GM12872 (cell line): ENCODE data around the gene PRR15.

Source experiments
- TF ChIP-seq, protein P1 (sequence below): IDR thresholded peaks from 3 replicates; pipeline ENCODE4 v1.5.1; 2011; ENCODE audit warnings: low read depth, mild to moderate bottlenecking, low read length, moderate library complexity; ENCODE audit not compliant: insufficient read depth

PRR15 gene

DNA sequence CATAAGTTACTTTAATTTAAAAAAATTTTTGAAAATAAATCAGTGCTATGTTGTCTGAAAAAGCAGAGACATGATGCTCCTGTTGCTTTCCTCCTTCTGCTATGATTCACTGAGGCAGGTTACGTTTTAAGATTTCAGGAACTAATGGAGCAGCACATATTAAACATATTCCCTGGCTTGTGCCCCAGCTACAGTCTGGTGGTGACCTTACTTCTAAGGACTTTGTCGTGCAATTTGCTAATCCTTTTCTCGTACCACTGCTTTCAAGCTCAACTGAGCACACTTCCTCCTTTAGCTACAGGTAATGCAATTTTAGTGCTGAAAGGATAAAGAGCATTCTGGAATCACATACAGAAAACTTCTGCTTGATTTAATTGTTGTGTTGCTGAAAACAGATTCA is 16.2 kb upstream of the PRR15 start:
- TF ChIP-seq, protein P1, sequence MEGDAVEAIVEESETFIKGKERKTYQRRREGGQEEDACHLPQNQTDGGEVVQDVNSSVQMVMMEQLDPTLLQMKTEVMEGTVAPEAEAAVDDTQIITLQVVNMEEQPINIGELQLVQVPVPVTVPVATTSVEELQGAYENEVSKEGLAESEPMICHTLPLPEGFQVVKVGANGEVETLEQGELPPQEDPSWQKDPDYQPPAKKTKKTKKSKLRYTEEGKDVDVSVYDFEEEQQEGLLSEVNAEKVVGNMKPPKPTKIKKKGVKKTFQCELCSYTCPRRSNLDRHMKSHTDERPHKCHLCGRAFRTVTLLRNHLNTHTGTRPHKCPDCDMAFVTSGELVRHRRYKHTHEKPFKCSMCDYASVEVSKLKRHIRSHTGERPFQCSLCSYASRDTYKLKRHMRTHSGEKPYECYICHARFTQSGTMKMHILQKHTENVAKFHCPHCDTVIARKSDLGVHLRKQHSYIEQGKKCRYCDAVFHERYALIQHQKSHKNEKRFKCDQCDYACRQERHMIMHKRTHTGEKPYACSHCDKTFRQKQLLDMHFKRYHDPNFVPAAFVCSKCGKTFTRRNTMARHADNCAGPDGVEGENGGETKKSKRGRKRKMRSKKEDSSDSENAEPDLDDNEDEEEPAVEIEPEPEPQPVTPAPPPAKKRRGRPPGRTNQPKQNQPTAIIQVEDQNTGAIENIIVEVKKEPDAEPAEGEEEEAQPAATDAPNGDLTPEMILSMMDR = no peak

GRCh38 chr7:29548823-29549222 is 14.8 kb upstream of the PRR15 start:
- TF ChIP-seq, protein P1 = no peak

GRCh38 chr7:29552392-29552791 is 11.2 kb upstream of the PRR15 start:
- TF ChIP-seq, protein P1 = no peak

GRCh38 chr7:29555061-29555460 is 8.6 kb upstream of the PRR15 start:
- TF ChIP-seq, protein P1 = no peak

DNA sequence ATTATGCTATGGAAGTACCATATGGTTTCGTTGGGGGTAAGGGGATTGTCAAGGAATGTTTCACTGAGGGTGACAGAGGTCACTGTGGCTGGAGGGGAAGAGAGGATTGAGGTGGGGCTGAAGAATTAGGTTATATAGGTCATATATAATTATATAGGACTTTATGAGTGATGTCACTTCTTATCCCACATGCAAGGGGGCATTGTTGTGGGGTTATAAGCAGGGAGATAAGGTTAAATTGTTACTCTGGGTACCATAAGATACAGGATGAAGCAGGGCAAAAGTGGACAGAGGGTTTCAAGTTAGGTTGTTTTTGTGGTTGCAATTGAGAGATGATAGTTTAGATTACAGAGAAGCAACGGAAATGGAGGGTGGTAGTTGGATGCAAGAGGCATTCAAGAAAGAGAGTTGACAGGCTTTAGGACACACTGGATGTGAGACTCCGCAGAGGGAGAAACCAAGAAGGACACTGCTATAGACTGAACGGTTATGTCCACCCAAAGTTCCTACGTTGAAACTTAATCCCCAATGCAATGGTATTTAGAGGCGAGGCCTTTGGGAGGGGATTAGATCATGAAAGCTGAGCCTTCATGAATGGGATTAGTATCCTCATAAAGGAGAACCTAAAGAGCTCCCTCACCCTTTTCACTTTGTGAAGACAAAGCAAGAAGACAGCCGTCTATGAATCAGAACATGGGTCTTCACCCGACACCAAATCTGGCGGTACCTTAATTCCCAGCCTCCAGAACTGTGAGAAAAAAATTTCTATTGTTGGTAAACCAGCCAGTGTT is 7.0 kb upstream of the PRR15 start:
- TF ChIP-seq, protein P1 = no peak

GRCh38 chr7:29557954-29558353 is 5.7 kb upstream of the PRR15 start:
- TF ChIP-seq, protein P1 = no peak

DNA sequence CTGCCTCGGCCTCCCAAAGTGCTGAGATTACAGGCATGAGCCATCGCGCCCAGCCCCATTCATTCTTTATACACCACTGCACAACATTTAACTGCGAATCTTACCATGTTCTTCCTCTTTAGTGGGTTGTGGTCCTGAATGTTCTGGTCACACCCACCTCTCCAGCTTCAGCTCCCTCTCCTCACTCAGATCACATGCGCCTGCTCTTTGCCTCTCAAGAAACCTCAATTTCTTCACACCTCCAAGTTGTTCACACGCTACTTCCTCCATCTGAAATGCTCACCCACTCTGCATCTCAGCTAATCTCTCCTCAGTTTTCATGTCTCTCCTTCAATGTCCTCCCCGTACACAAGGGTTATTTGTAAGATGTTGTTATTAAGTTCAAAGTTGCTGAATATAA is 2.4 kb upstream of the PRR15 start:
- TF ChIP-seq, protein P1 = no peak
